Measurements from ENCODE around the gene NAV2.

NAV2 gene

GRCh38 chr11:19738124-19738523, 25.5 kb downstream of the NAV2 start:
- DNase-seq (ENCODE audit: low read depth): no peak
- no peak overlapping the region for H3K4me3 ChIP-seq (ENCODE audit: low read depth, low read length)
- in situ Hi-C loops (cut with HindIII; ENCODE audit: low sequenced_read_pairs): no loop called here
- no peak for TF ChIP-seq CTCF (IDR thresholded peaks at IDR 0.05; ENCODE audit: low read depth, low read length, missing control alignments)

DNA sequence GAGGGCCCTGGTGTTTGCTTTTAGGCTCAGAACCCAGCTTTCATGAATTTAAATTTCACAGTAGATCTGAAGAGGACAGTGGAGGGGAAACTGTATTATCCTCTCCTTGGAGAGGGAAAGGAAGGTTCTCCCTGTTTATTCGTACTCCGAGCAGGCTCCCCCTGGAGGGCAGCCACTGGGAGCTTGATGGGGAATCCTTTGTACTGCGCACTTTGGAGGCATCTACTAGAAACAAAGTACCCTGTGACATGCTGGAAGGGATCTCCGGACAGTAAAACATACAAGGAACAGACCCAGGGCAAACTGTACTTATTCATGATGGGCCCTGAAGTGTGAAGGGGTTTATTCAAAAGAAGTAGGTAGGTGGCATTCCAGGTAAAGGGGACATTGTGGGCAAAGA, 27.2 kb downstream of the NAV2 start:
- no peak overlapping the region for H3K4me3 ChIP-seq (ENCODE audit: low read depth, low read length)

GRCh38 chr11:19740586-19740985, 27.9 kb downstream of the NAV2 start:
- no peak overlapping the region for H3K4me3 ChIP-seq (ENCODE audit: low read depth, low read length)
- no peak for TF ChIP-seq CTCF (IDR thresholded peaks at IDR 0.05; ENCODE audit: low read depth, low read length, missing control alignments)
- in situ Hi-C loops (cut with HindIII; ENCODE audit: low sequenced_read_pairs): no loop called here
- DNase-seq (ENCODE audit: low read depth): no peak

More for the DNA sequence above, 27.2 kb downstream of the NAV2 start:
- TF ChIP-seq CTCF (IDR thresholded peaks at IDR 0.05; ENCODE audit: low read depth, low read length, missing control alignments): peak; percentile 55
- DNase-seq (ENCODE audit: low read depth): no peak
- in situ Hi-C loops (cut with HindIII; ENCODE audit: low sequenced_read_pairs): no loop called here

- TF ChIP-seq CTCF (IDR thresholded peaks at IDR 0.05; ENCODE audit: low read depth, low read length, missing control alignments): peak; percentile 80
- no peak overlapping the region for H3K4me3 ChIP-seq (ENCODE audit: low read depth, low read length)
- in situ Hi-C loops (cut with HindIII; ENCODE audit: low sequenced_read_pairs): no loop called here
- DNase-seq (ENCODE audit: low read depth): peak; percentile 65
These were observed 30.1 kb downstream of the NAV2 start for GRCh38 chr11:19742588-19743292.

DNA sequence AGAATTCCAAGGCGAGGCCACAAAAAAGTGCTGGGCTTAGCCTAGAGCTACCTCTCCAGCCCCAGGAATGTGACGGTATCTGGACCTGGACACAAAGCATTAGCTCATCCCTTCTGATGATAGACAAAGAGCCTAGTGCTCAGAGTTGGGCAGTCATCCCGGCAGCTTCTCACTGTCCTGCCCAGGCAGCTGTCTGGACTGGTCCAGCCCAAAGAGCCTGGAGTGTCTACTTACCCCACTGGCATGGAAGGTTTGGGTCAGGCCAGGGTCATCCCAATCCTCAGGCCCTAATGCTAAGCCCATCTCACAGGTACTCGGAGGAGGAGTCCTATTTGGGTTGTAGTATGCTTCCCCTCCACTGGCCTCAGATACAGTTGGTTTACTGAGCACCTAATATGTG, 31.0 kb downstream of the NAV2 start:
- no peak overlapping the region for H3K4me3 ChIP-seq (ENCODE audit: low read depth, low read length)
- in situ Hi-C loops (cut with HindIII; ENCODE audit: low sequenced_read_pairs): no loop called here
- DNase-seq (ENCODE audit: low read depth): no peak
- TF ChIP-seq CTCF (IDR thresholded peaks at IDR 0.05; ENCODE audit: low read depth, low read length, missing control alignments): no peak

- H3K4me3 ChIP-seq (ENCODE audit: low read depth, low read length): no peak overlapping the region
- TF ChIP-seq CTCF (IDR thresholded peaks at IDR 0.05; ENCODE audit: low read depth, low read length, missing control alignments): no peak
- in situ Hi-C loops (cut with HindIII; ENCODE audit: low sequenced_read_pairs): no loop called here
- DNase-seq (ENCODE audit: low read depth): no peak
These were observed 31.5 kb downstream of the NAV2 start for GRCh38 chr11:19744130-19744529.

Measured in astrocyte of the cerebellum (primary cell).